GM18505 (cell line): ENCODE measurements around the gene TUFT1.

Experiments
- ATAC-seq: cut with Tn5 transposase; IDR thresholded peaks from one replicate; pipeline ENCODE4 v1.9.1; 2021; ENCODE audit not compliant: unreplicated experiment
- POLR2A ChIP-seq: IDR thresholded peaks from 4 replicates; pipeline ENCODE4 v1.6.1; 2011; ENCODE audit warnings: borderline replicate concordance; ENCODE audit not compliant: insufficient read depth, insufficient read length; ENCODE audit errors: extremely low read depth

The TUFT1 gene

DNA sequence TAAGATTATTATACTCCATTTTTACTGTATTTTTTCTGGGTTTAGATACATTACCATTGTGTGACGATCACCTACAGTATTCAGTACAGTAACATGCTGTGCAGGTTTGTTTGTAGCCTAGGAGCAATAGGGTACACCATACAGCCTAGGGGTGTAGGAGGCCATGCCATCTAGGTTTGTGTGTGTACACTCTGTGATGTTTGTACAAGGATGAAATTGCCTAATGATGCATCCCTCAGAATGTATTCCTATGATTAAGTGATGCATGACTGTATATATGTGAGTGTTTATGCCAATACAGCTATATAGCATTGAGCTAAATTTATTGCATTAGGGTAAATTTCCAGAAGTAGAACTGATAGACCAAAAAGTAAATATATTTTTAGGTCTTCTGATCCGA, 23.3 kb downstream of the TUFT1 start:
- no peak for ATAC-seq
- TF ChIP-seq POLR2A, result no peak

DNA sequence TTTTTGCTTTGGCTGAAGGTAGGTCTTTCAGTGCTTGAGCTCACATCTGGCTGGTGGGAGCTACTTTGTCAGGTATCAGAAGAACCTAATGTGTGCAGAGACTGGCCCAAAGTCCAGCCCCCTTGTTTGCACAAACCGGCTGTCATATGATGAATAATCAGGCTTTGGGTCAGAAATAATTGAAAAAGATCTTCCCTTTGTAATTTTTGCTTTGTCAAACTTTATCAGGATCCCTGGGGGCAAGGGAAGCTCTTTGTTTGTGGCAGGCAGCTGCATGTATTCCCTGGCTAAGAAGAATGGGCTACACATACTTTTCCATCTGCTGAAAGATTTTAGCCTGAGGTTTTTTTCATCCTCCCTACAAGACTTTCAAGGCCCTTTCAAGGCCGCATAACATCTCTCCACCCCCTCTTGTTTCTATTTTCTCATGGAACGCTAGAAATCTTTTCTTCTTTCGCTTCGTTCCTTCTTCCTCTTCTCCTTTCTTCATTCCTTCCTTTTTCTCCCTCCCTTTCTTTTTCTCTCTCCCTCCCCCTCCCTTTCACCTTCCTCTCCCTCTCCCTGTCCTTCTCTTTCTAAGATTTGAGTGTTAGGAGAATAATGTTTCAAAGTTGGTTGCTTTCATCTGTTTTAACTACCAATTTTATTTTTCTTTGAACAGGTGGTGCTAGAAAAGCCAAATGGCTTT, 25.5 kb downstream of the TUFT1 start:
- no peak for ATAC-seq
- no peak for TF ChIP-seq POLR2A

DNA sequence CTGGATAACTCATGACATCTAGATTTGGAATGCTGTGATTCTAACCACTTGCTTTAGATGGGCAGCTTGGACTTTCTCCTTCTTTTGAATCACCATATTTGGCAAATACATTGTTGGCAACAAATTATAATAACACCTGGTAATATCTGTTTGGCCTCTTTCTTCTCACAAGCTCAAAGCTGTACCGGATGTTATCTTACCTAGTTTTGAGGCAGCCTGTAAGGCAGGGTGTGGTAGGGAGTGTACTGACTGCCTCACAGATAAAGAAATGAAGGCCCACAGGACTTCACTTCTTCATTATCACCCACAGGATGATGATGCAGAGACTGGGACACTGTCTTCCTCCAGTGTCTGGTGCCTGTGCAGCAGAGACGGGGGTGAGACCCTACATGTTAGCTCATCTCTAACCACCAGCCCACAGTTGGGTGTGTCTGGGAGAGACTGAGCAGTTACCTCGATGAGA, 28.5 kb downstream of the TUFT1 start:
- no peak for TF ChIP-seq POLR2A

DNA sequence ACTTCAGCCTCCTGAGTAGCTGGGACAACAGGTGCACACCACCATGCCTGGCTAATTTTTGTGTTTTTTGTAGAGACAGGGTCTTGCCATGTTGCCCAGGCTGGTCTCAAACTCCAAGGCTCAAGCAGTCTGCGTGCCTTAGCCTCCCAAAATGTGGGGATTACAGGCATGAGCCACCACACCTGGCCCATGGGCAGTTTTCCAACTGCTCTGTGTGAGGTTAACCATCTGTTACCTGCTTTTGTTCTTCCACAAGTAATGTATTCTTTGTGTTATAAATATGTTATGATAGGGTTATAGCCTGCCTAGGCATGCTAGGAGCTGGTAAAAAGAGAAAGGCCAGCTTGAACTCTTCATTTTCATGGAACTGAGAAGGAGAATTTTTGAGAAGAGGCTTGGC, 30.7 kb downstream of the TUFT1 start:
- no peak for ATAC-seq
- no peak for TF ChIP-seq POLR2A

More for the DNA sequence above, 28.5 kb downstream of the TUFT1 start:
- ATAC-seq, result no peak

DNA sequence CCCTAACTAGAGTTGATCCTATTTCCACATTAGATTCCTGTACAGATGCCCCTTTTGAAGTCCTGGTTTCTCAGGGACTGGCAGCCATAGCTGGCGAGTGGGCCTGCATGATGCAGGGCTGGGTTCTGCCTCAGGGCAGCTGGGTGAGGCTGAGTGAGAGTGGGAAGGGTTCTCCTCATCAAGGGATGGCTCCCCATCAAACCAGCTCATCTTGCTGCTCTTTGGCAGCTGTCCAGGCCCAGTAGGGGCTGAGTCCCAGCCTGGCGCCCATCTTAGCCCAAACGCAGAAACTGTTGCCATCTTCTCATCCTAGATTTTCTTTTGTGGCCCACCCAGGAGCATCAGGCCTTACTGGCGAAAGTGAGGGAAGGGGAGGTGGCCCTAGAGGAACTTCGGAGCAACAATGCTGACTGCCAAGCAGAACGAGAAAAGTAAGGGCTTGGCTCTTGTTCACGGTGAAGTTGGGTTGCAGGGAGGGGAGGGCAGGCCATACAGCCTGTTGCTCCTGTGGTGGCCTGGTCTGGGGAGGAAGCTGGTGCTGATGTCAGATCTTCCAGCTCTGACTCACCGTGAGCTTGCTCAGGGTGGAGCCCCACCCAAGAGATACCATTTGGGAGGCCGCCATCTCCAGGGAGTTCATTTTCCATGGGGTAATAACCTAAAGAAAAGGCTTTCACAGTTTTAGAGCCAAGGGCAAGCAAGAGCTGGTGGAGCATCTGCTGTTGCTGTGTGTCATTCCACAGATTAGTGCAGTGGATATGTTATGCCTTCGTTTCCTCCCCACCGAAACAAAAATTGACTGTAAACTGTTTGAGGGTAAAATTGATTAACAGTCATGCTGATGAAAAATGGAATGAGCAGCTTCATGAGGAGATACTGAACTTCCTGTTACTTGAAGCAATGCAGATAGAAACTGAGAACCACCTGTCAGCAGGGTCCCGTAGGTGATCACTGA, 34.7 kb downstream of the TUFT1 start:
- peak; percentile 13 for TF ChIP-seq POLR2A
- no peak for ATAC-seq

GRCh38 chr1:151577173-151577572, 37.1 kb downstream of the TUFT1 start:
- ATAC-seq, result no peak
- TF ChIP-seq POLR2A, result no peak

GRCh38 chr1:151578941-151579340, 38.8 kb downstream of the TUFT1 start:
- TF ChIP-seq POLR2A, result no peak
- ATAC-seq, result no peak

DNA sequence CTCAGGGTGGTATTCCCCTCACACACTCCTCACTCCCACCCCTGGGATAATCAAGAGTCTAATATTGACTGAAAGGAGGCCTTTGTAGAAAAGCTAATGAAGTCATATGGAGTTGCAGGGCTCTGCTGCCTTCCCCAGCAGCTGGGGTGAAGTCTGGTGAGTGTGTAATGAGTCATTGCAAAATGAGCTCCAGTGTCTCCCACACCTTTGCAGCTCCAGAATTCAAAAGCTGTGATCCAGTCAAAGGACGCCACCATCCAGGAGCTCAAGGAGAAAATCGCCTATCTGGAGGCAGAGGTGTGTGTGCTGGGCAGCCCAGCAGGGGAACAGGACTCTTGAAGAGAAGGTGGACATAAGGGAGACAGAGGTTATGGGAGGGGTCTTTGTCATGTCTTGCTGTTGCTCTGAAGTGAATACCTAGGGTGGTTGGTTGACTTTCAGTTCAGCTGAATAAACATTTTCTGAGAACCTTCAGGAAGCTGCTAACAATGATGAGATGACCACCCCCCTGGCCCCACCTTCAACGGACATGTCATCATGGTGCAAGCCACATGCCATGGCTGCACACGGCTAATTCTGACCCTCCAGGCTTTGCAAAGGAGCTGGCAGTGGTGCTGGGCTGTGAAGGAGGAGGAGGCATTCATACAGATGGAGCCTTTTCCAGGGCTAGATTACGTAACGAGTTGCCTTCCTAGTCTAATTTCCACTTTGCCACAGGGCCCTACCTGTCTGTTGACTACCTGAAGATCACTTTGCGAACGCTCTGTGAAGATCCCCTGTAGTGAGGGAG, 39.5 kb downstream of the TUFT1 start:
- no peak for TF ChIP-seq POLR2A
- no peak for ATAC-seq

DNA sequence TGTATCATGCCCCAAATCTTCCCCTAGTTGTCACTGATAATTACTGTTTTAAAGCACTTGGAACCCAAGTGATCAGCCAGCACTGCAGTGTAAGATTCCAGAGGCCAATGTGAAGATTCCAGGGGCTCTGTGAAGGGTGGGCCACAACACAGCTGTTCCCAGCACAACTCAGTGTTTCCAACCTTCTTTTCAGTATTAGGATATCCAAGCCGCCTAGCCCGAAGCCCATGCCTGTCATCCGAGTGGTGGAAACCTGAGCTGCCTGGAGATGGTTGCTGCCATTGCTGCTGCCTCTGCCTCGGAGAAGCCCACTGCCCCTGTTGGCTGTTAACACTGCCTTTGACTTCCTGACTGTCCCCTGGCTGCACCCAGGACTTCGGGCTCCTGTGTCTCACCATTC, 41.3 kb downstream of the TUFT1 start:
- no peak for ATAC-seq
- no peak for TF ChIP-seq POLR2A

DNA sequence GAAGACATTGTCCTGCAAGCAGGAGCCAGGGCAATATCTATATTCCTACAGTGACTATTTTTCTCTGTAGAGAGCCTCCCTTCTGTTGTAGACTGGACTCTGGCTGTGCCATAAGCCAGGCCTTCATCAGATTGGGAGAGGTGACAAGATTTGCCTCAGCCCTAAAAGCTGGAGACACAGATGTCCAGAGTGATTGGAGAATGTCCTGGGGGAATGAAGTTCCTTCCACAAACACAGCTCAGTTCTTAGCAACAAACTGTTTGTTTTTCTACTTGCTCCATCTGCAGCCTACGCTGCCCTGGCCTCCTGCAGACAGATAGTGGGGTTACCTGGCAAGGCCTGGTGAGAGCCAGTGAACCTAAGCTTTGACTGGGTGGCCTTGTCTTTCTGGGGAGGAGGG, 41.8 kb downstream of the TUFT1 start:
- no peak for TF ChIP-seq POLR2A
- ATAC-seq, result no peak

GRCh38 chr1:151583796-151584195, 43.7 kb downstream of the TUFT1 start:
- ATAC-seq, result no peak
- TF ChIP-seq POLR2A, result no peak

- no peak for ATAC-seq
Observed at GRCh38 chr1:151584278-151584677, 44.2 kb downstream of the TUFT1 start.

DNA sequence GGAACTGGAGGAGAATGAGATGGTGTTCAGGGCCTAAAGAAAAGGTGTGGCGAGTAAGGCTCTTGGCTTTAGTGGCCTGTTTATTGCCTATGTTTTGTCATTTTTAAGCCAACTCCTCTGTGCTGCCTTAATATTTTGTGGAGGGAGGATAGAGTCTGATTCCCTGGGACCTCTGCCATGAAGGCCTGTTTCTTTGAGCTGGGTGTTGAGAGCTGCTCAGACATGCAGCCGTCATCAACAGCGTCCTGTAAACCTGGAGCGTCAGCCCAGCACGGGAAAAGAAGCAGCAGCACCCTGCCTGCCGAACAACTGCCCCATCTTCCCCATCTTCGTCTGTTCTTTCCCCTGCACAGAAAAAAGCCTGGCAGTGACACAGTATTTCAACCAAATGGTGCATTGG, 44.7 kb downstream of the TUFT1 start:
- no peak for ATAC-seq
- no peak for TF ChIP-seq POLR2A

More at GRCh38 chr1:151584278-151584677, 44.2 kb downstream of the TUFT1 start:
- TF ChIP-seq POLR2A, result no peak
